Ovary (tissue), 3 donors: ENCODE results near the gene PNPLA1.

Experiments used
- EP300 ChIP-seq: sonication (generic); formaldehyde crosslinking; IDR thresholded peaks from one replicate; pipeline ENCODE4 v1.6.1; 2017; ENCODE audit warnings: antibody characterized with exemption
- POLR2A ChIP-seq: fragments of 450-650 bp; IDR thresholded peaks from one replicate; pipeline ENCODE4 v1.6.1; 2017; ENCODE audit warnings: antibody characterized with exemption, mild to moderate bottlenecking, moderate library complexity
- TF ChIP-seq, protein P1 (sequence below), 3 donors: fragments of 450-650 bp in 2 of 3; fragments of 200-600 bp in 1 of 3; IDR thresholded peaks; one replicate each; pipeline versions ENCODE4 v1.5.1 to v1.8.0; 2016 to 2022; ENCODE audit warnings: antibody characterized with exemption in 3 of 3, mild to moderate bottlenecking in 1 of 3
- donor health status: DM: no; HTN: no; CAD: no.

DNA sequence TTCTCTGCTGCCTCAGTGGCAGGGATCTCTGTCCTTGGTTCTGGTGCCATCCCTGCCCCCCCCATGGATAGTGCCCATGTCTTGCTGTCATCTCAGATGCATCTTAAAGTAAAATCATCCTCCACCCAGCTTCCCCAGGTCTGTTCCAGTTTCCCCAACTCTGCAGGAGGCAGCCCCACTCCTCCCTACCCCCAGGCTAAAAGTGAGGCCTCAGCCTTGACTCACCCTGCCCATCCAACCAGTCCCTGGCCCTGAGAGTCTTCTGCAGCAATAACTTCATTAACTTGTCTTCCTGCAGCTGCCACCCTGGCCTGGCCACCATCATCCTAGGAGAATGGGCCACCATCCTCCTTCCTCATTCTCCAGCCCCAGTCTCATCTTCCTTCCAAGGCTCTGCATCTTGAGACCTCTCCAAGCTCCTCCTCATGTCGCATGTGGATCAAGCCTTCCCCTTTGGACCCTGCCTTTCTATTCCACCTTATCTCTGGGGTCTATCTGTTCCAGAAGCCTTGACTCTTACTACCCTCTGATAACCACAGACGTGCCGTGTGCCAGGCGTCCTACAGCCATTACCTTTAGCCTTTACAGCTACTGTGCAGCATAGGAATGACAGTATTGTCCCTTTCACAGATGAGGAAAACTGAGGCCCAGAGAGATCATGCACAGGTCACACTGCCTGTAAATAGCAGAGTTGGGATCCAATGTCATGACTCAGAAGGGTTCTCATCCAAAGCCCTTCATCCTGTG is 2.0 kb upstream of the PNPLA1 start:
- TF ChIP-seq, protein P1, sequence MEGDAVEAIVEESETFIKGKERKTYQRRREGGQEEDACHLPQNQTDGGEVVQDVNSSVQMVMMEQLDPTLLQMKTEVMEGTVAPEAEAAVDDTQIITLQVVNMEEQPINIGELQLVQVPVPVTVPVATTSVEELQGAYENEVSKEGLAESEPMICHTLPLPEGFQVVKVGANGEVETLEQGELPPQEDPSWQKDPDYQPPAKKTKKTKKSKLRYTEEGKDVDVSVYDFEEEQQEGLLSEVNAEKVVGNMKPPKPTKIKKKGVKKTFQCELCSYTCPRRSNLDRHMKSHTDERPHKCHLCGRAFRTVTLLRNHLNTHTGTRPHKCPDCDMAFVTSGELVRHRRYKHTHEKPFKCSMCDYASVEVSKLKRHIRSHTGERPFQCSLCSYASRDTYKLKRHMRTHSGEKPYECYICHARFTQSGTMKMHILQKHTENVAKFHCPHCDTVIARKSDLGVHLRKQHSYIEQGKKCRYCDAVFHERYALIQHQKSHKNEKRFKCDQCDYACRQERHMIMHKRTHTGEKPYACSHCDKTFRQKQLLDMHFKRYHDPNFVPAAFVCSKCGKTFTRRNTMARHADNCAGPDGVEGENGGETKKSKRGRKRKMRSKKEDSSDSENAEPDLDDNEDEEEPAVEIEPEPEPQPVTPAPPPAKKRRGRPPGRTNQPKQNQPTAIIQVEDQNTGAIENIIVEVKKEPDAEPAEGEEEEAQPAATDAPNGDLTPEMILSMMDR (IDR thresholded peaks at IDR 0.05) = no peak
- TF ChIP-seq POLR2A (no peak), EP300 (no peak)
